HK-2 (cell line): Measurements from ENCODE around the gene LRP10.

Experiments used
- DNase-seq: peaks from one replicate; pipeline ENCODE4 v3.0.0-alpha.2; 2018; ENCODE audit not compliant: unreplicated experiment

The LRP10 gene

DNA sequence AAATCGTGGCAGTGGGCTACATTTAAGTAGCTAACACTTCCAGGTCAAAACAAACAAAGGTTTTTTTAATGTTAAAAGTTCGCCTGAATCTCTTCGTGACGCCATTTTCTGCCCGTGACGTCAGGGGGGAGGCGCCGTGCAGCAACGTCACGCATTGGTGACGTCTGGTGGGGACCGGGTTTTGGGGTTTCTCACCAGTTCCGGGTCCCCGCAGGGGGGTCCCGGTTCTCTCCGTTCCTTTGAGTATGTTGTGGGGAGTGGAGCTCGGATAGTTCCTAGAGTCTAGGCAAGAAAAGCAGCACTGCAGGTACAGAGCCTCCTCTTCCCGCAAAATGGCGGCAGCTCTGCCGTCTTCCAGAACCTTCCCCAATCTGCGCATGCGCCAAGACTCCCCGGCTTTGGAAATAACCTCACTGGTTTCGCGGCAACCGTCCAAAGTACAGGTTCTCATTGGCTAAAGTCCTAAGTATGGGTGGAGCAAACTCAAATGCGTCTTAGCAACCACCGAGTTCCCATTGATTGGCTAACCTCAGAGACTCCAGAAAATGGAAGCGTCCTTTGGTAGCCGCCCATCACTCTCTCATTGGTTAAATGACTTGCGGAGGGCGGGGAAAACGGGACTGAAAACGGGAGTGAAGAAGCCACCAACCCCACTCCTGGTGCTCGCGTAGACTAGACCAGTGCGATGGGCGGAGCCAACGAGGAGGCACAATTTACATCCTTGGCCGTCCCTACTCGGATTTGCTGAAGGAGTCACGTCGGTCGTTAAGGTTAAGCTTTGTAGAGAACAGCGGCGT lies 47.5 kb downstream of the LRP10 start, which contains the start of gene RBM23:
TSS of gene RBM23 (minus strand) at position 346 of the 797 bp plus-strand sequence.
- peak; percentile 98 for DNase-seq

DNA sequence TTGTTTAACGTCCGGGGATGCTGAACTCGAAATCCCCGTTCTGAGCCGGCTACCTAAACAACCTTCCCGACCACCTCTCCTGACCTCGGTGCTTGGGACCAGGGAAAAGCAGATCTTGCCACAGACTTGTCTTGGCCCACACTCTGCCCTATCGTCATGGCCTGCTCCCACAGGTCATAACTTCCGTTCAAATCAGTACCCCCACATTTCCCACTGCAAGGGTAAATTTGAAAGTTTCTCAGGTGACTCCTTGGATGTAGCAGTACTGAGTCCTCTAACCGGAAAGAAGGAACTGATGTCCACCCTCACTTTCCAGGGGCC lies 48.0 kb downstream of the LRP10 start:
- no peak for DNase-seq

DNA sequence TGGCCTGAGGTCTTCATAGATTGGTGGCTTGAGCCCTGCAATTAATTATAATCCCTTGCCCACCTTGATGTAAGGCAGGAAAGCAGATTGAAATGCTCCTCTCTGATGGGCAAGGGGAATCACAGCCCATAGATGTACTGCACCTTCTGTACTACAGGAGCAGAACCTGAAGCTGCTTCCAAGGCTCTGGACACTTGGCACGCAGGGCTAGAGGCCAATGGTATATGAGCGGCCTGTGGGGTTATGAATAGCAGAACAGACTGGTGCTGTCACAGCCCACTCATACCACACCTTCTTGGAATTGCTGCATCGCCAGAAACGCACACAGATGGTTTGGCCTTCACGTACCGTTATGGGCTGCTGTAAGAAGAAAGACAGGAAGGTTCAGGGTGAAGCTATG lies 49.2 kb downstream of the LRP10 start:
- DNase-seq, result no peak

DNA sequence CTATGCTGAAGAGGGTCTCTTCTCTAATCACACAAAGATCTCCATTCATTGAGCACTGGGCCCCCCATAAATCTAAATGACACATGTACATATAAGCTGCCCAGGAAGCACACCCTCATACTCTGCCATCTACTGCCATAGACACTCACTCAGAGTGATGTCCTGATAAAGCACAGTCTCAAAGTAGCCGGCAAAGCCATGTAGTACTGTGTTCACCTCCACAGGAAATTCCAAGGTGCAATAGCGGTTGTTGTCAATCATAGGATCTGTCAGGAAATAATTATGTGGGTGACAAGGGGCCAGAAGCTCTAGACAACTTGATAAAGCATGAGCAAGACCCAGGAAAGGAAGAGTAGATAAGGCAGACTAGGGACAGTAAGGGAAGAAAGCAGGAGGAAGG lies 50.8 kb downstream of the LRP10 start:
- no peak for DNase-seq

DNA sequence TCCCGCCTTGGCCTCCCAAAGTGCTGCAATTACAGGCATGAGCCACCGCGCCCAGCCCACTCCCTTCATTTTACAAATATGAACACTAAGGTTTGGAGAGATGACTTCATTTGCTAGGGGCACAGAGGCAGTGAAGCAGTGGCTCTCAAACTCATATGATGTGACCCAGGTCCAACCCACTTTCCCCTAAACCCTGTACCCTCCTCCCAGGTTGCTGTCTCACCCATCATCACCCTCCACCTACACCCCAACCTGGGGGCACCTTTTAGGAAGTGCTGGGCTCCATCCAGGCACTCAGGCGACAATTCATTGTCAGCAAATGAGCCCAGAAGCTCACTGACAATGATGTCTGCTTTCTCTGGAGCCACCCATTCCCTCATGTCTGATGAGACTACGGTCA lies 52.2 kb downstream of the LRP10 start:
- DNase-seq, result no peak

DNA sequence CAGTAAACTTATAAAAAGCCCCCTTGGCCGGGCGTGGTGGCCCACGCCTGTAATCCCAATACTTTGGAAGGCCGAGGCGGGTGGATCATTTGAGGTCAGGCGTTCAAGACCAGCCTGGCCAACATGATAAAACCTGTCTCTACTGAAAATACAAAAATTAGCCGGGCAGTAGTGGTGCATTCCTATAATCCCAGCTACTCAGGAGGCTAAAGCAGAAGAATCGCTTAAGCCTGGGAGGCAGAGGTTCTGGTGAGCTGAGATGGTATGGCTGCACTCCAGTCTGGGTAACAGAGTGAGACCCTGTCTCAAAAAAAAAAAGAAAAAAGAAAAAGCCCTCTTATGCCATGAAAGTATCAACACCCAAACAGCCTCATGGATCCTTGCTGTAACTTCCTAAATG lies 54.0 kb downstream of the LRP10 start:
- DNase-seq, result no peak

DNA sequence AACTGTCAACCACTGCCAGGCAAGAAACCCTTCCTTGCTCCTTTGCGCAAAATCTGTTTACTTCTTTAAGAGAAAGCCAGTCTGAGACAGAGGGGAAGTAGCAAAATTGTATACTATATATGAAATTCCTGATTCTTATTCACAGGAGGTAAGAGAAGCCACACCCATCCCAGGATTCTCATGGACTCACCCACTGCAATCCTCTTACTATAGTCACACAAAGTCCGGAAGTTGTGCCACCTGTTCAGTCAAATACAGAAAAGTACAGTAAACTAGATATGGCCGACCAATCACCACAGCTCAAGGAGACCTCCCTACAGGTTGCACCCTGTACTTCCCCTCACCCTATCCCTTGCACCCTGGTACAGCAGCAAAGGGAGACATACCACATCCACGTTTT lies 54.8 kb downstream of the LRP10 start:
- no peak for DNase-seq

DNA sequence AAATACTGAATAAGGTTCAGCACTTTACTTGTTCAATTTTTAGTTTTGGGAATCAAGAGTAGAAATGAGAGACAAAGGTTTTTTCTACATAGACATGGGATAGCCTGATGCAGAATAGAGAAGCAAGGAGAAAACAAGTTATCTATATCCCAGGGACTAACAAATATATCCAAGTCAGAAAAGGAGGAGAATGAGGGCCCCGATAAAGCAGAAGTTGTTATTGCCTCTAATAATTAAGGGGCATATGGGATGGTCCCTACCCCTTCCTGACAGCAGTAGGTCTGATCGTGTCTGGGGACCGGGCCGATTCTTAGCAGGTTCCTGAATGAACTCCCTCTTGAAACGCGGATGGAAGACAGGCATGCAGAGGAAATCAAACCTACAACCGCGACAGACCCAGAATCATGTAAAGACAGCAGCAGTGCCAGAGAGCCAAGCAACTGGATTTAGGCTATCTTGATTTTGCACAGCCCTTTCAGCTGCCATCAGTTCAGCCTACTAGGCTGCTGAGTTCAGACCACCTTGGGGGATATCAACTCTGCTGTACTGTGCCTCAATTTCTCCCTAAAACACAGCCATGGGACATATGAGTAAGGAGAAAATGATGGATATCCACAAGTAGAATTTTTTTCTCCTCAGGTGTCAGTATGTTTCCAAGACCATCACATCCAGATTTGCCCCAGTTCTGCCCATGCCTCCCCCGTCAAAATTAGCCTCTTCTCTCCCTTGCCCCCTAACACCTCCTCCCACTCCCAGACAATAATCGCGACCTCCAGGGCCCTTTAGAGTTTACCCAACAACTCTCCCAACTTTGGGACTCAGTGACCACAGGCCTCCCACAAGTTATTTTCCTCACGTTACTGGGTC lies 56.9 kb downstream of the LRP10 start:
- no peak for DNase-seq

DNA sequence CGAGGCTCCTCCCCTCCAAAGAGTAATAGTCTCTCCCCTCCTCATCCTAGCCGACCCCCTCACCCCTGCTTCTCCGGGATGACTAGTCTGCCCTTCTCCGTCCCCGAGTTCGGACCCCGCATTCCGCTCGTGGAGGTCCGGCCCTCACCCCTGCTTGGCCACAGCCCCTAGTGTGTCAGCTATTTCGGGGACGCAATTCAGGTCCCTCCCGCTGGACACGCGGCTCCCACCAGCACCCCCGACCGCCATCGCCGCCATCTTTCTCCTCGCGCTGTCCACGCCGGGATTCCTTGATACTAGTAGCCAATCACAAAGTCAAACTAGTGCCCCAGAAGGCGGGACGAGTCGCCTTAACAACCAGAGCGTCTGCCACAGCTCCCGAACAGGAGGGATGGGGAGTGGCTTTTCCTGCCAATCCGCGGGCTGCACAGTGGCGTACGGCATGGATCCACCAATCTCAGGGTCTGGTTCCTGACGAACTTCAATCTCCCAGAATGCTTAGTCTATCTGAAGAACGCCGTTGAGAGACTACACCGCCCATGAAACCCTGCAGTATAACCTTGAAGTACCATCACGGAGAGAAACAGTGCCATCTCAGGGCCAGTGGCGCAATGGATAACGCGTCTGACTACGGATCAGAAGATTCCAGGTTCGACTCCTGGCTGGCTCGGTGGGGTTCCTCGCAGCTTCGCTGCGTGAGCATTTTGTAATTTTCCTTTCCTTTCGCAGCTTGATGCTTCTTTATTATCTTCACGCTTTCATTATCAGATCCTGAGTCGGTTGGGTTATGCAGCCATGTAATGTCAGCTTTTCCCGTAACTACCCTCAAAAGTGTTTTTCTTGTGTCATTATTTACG lies 57.8 kb downstream of the LRP10 start, which contains the start of gene PRMT5:
TSS of gene PRMT5 (minus strand) at position 273 of the 857 bp plus-strand sequence. CDS start at position 258, 15 bp downstream.
- peak; percentile 98 for DNase-seq

DNA sequence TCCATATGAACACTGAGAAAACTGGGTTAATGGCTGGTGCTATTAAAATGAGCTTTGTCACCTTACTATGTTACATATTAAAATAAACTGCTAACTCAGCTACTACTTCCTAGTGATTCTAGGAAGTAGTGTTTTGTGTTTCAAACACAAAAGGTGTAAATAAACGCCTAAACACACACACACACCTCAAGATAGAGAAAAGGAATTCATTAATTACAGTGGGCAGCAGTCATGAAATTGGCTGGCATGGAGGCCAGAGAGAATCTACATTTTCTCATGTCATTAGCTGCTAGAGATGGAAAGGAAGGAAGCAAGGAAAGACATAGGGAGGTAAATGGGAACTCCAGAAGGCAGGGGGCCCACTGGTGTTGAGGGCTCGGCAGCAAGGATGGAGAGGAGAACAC lies 58.4 kb downstream of the LRP10 start:
- no peak for DNase-seq
